ENCODE data around the gene ALG12.

GRCh38 chr22:49954354-49954753 lies 36.1 kb upstream of the ALG12 start:
- TF ChIP-seq EGR1 (IDR thresholded peaks at IDR 0.05; ENCODE audit: borderline replicate concordance, low read depth, low read length) (no peak), RNF2 (IDR thresholded peaks at IDR 0.05; ENCODE audit: borderline replicate concordance, low read depth, low read length, missing control alignments, poor library complexity, severe bottlenecking) (no peak), CTCF (IDR thresholded peaks at IDR 0.05; ENCODE audit: control extremely low read depth in 1 of 3, insufficient read depth in 1 of 3, low read depth in 1 of 3, low read length in 3 of 3) (no peak), E2F6 (IDR thresholded peaks at IDR 0.05) (no peak), POLR2A (IDR thresholded peaks at IDR 0.05; ENCODE audit: control extremely low read depth in 1 of 2, low read depth in 2 of 2, low read length in 2 of 2) (no peak), CHD2 (IDR thresholded peaks at IDR 0.05; ENCODE audit: low read length) (no peak), TEAD4 (IDR thresholded peaks at IDR 0.05; ENCODE audit: low read depth, low read length) (no peak), TAF7 (optimal IDR thresholded peaks at IDR 0.05; ENCODE audit: borderline replicate concordance, low read depth, low read length) (no peak), EZH2 (IDR thresholded peaks at IDR 0.05; ENCODE audit: low read depth, low read length, severe bottlenecking) (no peak), RAD21 (IDR thresholded peaks at IDR 0.05 in 1 of 2, conservative IDR thresholded peaks at IDR 0.05 in 1 of 2; ENCODE audit: low read depth in 2 of 2, low read length in 2 of 2) (no peak), POLR2AphosphoS5 (IDR thresholded peaks at IDR 0.05; ENCODE audit: low read depth, low read length) (no peak), CEBPB (IDR thresholded peaks at IDR 0.05; ENCODE audit: low read depth, low read length) (no peak), NRF1 (IDR thresholded peaks at IDR 0.05; ENCODE audit: low read depth, low read length) (no peak)

Data from H1 (cell line).